ENCODE results near the gene DENND1A.

DNA sequence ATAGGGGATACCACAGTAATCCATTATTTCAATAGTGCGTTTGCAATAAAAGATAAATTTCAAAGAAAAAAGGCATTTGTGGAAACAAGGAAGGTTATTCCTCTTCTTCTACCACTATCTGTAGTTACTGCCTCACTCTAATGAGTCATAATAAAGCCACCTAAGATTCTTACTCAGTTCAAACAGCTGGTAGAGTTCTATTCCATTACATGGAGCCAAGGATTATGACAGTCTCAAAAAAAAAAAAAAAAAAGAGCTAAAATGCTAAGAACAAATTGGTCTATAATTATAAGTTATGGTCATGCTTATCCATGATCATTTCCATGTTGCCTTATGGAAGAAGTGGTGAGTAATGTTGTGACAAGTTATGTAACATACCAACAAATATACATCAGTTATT, 46.3 kb downstream of the DENND1A start:
- TF ChIP-seq, protein P1, sequence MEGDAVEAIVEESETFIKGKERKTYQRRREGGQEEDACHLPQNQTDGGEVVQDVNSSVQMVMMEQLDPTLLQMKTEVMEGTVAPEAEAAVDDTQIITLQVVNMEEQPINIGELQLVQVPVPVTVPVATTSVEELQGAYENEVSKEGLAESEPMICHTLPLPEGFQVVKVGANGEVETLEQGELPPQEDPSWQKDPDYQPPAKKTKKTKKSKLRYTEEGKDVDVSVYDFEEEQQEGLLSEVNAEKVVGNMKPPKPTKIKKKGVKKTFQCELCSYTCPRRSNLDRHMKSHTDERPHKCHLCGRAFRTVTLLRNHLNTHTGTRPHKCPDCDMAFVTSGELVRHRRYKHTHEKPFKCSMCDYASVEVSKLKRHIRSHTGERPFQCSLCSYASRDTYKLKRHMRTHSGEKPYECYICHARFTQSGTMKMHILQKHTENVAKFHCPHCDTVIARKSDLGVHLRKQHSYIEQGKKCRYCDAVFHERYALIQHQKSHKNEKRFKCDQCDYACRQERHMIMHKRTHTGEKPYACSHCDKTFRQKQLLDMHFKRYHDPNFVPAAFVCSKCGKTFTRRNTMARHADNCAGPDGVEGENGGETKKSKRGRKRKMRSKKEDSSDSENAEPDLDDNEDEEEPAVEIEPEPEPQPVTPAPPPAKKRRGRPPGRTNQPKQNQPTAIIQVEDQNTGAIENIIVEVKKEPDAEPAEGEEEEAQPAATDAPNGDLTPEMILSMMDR (IDR thresholded peaks at IDR 0.05), result no peak
- TF ChIP-seq POLR2A (IDR thresholded peaks at IDR 0.05) (no peak), EP300 (IDR thresholded peaks at IDR 0.05) (no peak)
